Renal cortex interstitium (tissue), 11 donors: ENCODE data around the gene CACNA2D2. TPM values are rescaled to one million over a fixed set of nuclear protein-coding genes. Genes with fewer than 3 reads are reported as not detected.

Experiments
- DNase-seq, 11 donors: peaks; one replicate each; pipeline ENCODE4 v3.0.0-alpha.2; 2013; ENCODE audit warnings: low read depth in 9 of 11, low spot score in 4 of 11; ENCODE audit errors: extremely low read depth in 1 of 11
- polyA plus RNA-seq, 3 donors: library from polyadenylated mRNA; unstranded; fragments of 120-200 nt; gene quantifications; one replicate each; pipeline ENCODE4 v1.2.1, GENCODE V29; 2013; ENCODE audit not compliant: insufficient read length in 3 of 3

The CACNA2D2 gene
- polyA plus RNA-seq, 3 donors: 14.0 to 17.2 (median 14.6) TPM

DNA sequence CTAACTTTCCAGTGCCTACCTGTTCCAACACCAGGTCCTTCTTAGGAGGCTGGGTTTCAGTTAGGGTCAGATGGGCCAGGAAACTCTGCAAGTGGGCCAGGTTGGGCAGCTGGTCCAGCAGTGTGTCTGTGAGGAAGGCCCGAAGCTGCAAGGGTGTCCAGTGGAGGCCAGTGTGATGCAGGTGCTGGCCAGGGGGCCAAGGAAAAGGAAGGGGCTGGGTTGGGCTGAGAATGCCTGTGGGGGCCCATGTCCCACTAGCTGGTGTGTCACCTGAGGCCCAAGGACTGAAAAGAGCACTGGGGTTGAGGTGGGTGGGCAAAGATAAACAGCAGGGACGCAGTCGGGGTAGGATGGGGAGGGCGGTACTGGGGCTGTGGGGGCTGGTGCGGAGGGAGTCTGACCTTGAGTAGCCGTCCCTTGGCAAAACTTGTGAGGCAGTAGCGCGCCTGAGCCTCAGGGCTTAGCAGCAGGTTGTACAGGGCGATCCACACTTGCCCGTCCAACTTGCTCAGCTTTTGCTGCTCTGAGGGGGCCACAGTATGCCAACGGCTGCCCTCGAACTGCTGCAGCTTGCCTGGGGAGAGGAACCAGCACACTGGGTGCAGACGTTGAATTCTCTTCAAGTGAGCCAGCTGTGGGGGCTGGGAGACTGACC is 161.3 kb downstream of the CACNA2D2 start:
- no peak for DNase-seq

DNA sequence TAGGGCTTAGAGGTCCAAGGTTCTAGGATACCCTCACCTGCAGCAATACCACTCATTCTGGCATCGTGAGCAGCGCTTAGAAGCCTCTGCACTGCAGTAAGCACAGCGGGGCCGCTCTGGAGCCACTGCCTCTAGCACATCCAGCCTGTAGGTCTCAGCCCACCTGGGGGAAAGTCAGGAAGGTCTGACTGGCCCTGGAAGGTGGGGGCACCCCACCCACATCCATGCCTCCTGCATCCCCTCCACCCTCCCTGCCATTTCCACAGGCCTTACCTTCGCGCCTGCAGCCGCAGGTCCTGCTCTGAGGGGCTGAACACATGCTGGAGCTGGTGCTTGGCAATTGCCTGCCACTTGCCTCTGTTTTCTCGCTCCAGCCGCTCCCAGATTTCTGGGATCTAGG is 161.9 kb downstream of the CACNA2D2 start:
- DNase-seq: no peak

- DNase-seq: no peak
These were observed 162.7 kb downstream of the CACNA2D2 start, which contains the start of gene RASSF1 for GRCh38 chr3:50340448-50341329. Gene RASSF1 (minus strand): TSS chr3:50340836. CDS start chr3:50340805, 31 bp downstream.

- DNase-seq: no peak
These were observed 163.3 kb downstream of the CACNA2D2 start for GRCh38 chr3:50340147-50340447.

DNA sequence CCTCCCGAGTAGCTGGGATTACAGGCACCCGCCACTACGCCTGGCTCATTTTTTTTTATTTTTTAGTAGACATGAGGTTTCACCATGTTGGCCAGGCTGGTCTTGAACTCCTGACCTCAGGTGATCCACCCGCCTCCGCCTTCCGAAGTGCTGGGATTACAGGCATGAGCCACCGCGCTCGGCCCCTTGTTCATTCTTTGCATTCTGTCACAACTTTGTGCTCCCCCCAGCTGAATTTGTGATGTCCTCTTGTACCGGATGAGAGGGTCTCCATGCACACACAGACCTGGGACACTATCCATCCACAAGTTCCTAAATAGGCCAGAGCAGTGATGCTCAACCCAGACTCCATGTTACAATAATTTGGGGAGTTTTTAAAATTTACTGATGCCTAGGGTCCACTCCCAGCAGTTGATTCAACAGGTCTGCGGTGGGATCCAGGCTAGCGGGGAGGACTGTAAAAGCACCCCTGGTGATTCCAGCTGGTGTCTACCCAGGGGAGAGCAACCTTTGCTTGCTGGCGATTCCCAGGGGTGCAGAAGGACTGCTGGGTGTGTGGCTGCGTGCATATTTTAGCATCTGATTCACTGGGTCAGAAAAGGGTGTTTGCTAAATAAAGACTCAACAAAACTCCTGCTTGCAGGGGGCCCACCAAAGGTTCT is 163.8 kb downstream of the CACNA2D2 start:
- DNase-seq: no peak

DNA sequence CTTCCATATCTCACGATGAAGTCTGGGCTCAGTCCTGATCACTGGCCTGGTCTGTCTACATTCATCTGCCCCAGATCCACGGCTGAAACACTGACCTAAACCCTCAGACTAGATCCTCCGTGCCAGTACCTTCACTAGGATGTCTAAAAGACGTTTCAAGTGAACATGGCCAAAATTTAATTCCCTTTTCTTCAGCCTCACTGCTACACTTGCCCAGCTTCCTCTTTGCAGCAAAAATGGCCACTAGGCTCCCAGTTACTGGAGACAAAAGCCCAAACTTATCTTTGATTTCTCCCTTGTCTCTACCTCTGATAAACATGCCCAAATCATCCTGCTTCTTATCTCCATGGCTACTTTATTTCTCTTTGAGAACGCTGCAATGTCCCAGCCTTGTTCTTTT is 164.5 kb downstream of the CACNA2D2 start:
- DNase-seq: no peak

- peak; percentile 87 to 98 (median 97) for DNase-seq
These were observed 166.1 kb downstream of the CACNA2D2 start for GRCh38 chr3:50337175-50337861.

GRCh38 chr3:50336452-50337174 is 166.8 kb downstream of the CACNA2D2 start:
- DNase-seq: no peak

GRCh38 chr3:50334339-50335075 is 168.9 kb downstream of the CACNA2D2 start:
- DNase-seq: no peak

GRCh38 chr3:50333744-50334328 is 169.6 kb downstream of the CACNA2D2 start:
- DNase-seq: no peak

GRCh38 chr3:50331364-50331907 is 172.0 kb downstream of the CACNA2D2 start:
- no peak for DNase-seq

- DNase-seq: no peak
These were observed 173.1 kb downstream of the CACNA2D2 start for GRCh38 chr3:50330330-50330729.

- peak; percentile 89 to 98 (median 96) for DNase-seq
These were observed 175.3 kb downstream of the CACNA2D2 start, which contains the start of gene TUSC2 for GRCh38 chr3:50327943-50328691. Gene TUSC2 (minus strand): TSS chr3:50328223. CDS start chr3:50328099, 124 bp downstream.

GRCh38 chr3:50327129-50327528 is 176.3 kb downstream of the CACNA2D2 start:
- no peak for DNase-seq

- DNase-seq: no peak
These were observed 177.3 kb downstream of the CACNA2D2 start for GRCh38 chr3:50326182-50326541.

DNA sequence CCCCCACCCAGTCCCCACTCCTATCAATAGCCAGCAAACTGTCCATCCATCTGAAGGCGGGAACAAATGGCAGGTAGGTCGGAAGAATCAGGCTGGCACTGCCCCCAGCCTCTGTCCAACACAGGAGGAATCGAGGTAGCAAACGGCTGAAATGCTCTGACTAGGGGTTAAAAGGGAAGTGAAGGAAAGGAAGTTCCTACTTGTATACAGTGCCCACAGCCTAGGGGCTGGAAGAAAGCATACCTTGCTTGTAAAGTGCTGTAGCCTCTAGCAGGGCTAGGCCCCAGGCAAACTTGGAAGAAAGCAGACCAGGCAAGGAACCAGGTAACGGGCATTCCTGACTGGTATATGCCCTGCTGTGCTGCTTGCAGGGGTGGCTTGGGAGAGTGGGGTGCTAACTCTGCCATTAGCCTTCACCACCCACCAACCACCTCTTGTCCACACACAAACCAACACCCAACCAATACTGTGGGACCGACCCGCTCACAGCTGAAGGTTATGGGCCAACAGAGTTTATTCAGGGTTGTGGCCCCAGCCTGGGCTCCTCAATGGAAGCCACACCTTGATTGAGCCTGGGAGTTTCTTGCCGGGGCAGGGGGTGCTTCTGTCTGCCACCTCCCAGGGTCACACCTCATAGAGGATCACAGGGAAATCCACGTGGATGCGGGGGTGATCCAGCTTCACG is 177.8 kb downstream of the CACNA2D2 start:
- DNase-seq: no peak
